ENCODE measurements around the gene ELMOD3.
A peak's percentile ranks its signal among the peaks of the same experiment; 100 is the strongest.
"Not testable (repeated sequence)": the region's sequence is repeated elsewhere in the genome, so short reads cannot be mapped to it uniquely, and the experiment has no call there.

Gene ELMOD3

DNA sequence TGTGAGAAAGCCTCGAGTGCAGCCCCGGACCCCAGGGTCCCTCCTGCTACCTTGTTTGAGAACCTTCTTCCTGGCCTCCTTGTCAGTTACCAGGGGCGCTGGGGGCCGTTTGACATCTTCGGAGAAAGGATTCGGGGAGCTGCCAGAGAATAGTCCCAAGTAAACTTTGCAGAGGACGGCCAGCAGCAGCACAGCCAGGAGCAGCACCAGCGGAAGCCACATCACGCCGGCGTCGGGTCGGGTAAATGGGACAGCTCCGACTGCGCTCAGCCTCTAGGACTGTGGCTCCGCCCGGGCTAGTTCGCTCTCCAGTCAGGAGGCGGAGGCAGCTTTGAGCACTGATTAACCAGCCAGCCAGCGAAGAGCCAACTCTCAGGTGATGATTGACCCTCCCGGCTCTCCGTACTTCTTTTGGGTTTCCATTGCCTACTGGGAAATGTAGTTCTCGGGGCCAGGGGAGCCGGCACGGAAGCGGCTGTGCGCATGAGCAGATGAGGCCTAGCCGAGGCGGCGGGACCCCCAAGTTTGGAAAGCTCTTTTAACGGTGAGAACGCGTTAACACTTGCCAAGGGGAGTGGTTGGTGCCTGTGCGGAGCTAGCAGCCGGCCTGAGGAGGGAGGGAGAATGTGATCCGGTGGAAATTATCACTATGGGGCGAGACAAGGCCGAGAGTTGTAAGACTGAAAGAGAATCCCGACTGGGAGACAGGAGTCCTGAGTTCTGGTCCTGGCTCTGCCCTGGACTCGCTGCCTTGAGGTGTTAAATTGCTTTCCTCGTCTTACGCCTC is at the start of gene ELMOD3, which contains the start of gene RETSAT:
Gene ELMOD3, plus strand, starts transcription at position 484 of the 787 bp plus-strand sequence. CDS start 2,430 bp downstream, outside the sequence.
Gene RETSAT, minus strand, starts transcription at position 243 of the 787 bp plus-strand sequence. Its CDS starts 21 bp downstream, at position 222.
- peak; percentile 100 for DNase-seq (ENCODE audit: low read depth)

DNA sequence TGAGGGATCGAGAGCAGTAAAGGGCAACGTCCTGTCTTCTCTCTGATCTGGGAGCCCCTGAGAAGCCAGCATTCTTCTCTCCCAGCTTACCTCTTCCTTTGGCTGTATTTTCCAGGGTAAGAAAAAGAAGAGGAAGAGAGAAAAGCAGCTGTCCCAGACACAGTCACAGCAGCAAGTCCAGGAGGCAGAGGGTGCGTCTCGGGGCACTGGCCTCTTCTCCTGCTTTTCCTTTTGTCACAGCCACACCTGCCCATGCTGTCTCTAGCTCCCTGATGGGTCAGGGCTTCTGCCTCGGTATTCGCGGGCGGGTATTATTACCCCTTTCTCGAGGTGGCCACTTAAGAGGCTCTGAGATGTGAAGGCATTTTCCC is 47.1 kb upstream of the ELMOD3 start:
- no peak for DNase-seq (ENCODE audit: low read depth)

- no peak for DNase-seq (ENCODE audit: low read depth)
Observed at GRCh38 chr2:85308201-85308600, 46.4 kb upstream of the ELMOD3 start.

- DNase-seq (ENCODE audit: low read depth), result peak; percentile 51
Observed at GRCh38 chr2:85308896-85309555, 45.5 kb upstream of the ELMOD3 start.

DNA sequence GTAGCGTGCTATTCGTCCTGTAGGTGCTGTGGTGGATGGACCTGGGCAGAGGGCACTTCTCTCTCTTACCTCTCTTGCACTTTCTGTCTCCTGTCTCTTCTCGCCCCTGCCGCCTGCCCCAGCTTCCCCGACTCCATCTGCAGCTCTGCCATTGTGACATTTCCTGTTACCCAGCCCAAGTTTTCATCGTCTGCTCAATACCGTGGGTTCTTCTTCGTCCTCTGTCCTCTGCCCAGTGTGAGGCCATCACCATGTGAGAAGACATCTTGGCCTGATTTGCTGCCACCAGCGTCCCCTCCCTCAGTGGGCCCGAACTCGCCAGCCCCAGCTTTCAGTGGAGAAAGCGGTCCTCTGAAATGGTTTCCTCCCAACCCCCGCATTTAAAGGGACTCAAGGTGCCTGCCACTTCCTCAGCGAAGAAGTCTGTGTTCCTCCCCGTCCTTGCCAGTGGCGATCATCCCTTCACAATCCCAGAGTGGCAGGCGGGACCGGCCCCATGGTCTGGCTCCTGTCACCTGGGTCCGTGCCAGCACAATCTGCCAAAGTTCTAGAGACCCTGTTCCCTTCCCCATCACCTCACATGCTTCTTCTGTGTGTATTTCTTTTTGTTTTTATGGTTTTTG is 44.8 kb upstream of the ELMOD3 start:
- DNase-seq (ENCODE audit: low read depth), result no peak

GRCh38 chr2:85310330-85310729 is 44.2 kb upstream of the ELMOD3 start:
- peak; percentile 41 for DNase-seq (ENCODE audit: low read depth)

DNA sequence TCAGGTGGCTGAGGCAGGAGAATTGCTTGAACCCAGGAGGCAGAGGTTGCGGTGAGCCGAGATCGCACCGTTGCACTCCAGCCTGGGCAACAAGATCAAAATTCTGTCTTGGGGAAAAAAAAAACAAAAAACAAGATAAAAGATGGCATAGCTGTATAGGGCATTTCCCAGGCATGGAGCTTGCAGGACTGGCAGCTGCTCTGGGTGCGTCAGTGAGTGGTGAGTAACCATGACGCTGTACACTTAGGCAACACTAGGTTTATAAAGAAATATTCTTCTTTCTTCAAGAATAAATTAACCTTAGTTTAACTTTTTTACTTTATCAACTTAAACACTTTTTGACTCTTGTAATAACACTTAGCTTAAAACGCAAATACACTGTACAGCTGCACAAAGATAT is 42.2 kb upstream of the ELMOD3 start:
- peak; percentile 58 for DNase-seq (ENCODE audit: low read depth)

DNA sequence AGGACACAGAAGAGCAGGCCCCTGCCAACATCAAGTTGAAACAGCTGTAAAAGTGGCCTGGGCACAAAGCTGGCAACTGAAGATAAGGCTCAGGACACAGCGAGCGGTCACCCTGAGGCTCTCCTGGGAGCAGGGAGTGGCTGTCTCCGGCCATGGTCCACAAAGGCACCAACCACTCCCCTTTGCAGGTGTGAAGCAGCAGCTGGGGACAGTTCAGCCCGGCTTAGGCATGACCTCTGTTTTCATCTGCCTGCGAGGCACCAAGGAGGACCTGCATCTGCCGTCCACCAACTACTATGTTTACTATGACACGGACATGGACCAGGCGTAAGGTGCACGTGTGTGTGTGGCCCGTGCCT is 39.7 kb upstream of the ELMOD3 start:
- DNase-seq (ENCODE audit: low read depth), result no peak

- not testable (repeated sequence) for DNase-seq (ENCODE audit: low read depth)
Observed at GRCh38 chr2:85315921-85316320, 38.6 kb upstream of the ELMOD3 start.

DNA sequence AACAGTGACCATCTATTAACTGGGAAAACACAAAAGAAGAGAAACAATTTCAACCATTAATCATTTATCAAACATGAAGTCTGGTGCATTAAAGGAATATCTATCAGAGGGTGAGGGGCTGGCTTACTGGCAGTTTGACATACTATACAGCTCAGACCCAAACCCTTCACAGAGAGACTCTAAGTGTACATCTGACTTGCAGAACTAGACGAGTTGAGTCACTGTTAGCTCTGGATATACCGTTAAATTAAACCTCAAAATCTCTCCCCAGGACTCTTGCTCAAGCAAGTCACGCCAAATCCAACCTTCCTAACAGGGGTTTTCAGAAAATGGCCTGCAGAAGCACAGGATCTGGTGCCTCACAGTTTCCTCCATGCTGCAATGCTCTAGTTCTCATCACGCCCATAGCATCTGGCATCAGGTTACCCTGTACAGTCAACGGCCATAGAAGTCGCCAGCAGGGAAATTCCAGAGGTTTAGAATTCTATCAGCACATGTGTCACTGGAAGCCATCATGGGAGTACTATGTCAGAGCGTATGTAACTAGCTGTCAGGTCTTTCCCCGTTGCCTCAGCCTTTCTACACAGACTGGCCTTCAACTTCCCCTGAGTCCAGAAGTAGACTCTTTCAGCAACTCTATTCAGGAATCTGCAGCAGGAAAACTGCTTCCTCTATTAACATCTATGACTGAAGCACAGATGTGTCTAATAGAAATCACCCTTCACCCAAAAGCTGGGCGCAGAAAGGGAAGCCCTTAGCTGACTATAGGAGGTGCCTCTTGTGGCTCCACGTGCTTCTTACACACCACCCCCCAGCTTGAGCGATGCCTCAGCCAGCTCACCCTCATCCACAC is 36.1 kb upstream of the ELMOD3 start:
- DNase-seq (ENCODE audit: low read depth), result peak; percentile 89

- DNase-seq (ENCODE audit: low read depth), result no peak
Observed at GRCh38 chr2:85319796-85320195, 34.8 kb upstream of the ELMOD3 start.

DNA sequence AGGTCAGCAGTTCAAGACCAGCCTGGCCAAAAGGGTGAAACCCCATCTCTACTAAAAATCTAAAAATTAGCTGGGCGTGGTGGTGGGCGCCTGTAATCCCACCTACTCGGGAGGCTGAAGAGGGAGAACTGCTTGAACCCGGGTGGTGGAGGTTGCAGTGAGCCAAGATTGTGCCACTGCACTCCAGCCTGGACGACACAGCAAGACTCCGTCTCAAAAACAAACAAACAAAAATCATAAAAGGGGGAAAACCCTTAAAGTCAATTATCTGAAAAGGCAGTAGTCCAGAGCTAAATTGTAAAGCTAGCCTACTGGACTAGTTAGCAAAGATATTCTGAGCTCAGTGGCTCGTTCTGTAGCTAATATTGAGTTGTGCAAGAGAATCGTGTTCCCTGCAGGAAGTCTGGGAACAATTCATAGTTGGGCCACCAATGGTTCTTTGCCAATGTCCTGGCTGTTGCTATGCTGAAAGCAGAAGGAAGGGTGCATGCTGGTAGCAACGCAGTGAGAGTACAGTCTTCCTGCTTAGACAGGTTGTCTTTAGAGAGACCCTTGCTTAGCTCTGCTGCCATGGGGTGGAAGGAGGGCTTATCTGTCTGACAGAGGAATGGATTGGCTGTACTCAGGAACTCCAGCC is 31.1 kb upstream of the ELMOD3 start:
- no peak for DNase-seq (ENCODE audit: low read depth)

DNA sequence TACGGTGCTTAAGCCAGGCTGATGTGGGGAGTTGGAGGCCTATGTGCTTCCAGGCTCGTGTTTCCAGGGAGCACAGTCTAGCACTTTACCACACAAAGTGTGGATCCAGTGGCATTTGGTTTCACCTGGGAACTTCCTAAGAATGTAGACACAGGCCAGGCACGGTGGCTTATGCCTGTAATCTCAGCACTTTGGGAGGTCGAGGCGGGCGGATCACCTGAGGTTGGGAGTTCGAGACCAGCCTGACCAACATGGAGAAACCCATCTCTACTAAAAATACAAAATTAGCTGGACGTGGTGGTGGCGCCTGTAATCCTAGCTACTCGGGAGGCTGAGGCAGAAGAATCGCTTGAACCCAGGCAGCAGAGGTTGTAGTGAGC is 30.6 kb upstream of the ELMOD3 start:
- DNase-seq (ENCODE audit: low read depth), result not testable (repeated sequence)

GRCh38 chr2:85324639-85325465 is 29.7 kb upstream of the ELMOD3 start:
- peak; percentile 28 for DNase-seq (ENCODE audit: low read depth)

GRCh38 chr2:85325466-85325811 is 29.1 kb upstream of the ELMOD3 start:
- no peak for DNase-seq (ENCODE audit: low read depth)

DNA sequence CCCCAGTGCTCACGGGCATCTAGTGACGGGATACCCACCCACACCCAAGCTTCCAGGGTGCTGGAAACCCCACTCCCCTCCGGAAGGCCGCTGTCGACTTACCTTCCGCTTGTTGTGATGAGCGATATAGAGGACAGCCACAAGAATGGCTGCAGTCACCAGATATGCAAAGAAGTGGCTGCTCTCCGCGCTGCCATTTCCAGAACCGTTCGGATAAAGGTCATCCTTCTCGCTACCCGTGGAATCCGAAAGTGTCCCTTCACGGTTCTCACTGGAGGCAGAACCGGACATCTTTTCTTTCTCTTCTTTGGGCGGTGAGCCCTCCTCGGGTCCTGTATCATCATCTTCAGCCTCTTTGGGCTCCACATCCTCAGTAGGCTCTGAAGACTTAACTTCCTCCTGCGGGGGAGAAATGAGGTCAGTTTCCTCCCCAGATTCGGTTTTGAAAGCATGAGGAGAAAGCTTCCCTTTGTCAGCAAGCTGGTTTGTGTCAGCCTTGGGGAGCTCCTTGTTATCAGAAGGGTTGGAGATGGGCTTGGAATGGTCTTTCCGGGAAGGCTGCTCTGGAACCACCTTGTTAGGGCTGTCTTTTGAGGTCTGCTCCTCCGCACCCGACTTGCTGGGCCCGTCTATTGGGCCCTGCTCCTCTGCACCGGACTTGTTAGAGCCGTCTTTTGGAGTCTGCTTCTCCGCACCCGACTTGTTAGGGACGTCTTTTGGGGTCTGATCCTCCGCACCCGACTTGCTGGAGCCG is 28.0 kb upstream of the ELMOD3 start:
- peak; percentile 33 for DNase-seq (ENCODE audit: low read depth)

DNA sequence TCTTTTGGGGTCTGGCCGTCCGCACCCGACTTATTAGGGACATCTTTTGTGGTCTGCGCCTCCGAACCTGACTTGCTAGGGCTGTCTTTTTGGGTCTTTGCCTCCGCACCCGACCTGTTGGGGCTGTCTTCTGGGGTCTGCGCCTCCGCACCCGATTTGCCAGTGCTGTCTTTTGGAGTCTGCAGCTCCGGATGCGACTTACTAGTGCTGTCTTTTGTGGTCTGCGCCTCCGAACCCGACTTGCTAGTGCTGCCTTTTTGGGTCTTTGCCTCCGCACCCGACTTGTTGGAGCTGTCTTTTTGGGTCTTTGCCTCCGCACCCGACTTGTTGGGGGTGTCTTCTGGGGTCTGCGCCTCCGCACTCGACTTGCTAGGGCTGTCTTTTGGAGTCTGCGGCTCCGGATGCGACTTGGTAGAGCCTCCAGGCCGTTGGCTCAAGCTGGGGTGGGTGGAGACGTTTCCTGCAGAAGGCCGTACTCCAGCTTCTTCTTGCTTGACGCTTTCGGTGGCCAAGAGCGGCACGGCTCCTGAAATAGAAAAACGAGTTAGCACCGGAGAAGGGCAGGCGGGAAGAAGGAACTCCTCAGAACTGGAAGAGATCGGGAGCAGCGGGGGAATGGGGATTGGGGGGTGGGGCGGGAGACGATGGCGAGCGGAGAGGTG is 27.3 kb upstream of the ELMOD3 start:
- DNase-seq (ENCODE audit: low read depth), result peak; percentile 54

GRCh38 chr2:85327822-85328617 is 26.5 kb upstream of the ELMOD3 start, which contains the start of gene TGOLN2:
TSS of gene TGOLN2 (minus strand) at chr2:85327989. CDS start at chr2:85327962, 27 bp downstream.
- DNase-seq (ENCODE audit: low read depth), result peak; percentile 92

Data from EH (cell line).